ENCODE data around the gene POLE3.
A peak's percentile ranks its signal among the peaks of the same experiment; 100 is the strongest.
"Not testable (repeated sequence)": the region's sequence is repeated elsewhere in the genome, so short reads cannot be mapped to it uniquely, and the experiment has no call there.

POLE3 gene, protein sequence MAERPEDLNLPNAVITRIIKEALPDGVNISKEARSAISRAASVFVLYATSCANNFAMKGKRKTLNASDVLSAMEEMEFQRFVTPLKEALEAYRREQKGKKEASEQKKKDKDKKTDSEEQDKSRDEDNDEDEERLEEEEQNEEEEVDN

DNA sequence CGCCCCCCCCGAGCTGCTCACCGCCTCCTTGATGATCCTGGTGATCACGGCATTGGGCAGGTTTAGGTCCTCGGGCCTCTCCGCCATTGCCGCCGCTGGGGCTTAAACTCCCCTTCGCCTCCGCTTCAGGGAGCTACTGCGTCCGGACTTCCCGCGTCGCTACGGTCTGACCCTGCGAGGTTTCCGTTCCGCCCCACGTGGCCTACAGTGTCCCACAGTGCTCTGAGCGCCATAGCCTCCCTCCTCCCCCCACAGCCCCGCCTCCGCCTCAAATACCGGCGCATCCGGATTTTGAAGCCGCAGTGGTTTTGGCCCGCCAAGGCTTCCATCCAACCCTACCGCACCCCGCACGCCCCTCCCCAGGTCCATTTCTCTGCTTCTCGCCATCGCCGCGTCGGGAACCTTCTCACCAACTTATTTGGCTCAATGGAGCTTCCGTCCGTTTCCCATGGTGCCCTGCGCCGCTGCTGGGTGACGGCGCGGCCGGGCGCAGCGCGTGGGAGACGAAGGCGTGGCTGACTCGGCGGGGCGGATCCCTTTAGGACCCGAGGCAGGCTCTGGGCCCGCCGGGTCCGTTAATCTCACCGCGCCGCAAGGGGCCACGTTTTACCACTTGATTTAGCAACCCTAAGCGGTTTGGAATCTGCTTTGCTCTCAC lies at the start of gene POLE3, which contains the start of gene C9orf43:
Gene POLE3, minus strand, starts transcription at position 469 of the 658 bp plus-strand sequence. Its CDS starts 382 bp downstream, at position 87.
Gene C9orf43, plus strand, starts transcription at position 541 of the 658 bp plus-strand sequence. CDS start 2,747 bp downstream, outside the sequence.
- DNase-seq = peak; percentile 97

DNA sequence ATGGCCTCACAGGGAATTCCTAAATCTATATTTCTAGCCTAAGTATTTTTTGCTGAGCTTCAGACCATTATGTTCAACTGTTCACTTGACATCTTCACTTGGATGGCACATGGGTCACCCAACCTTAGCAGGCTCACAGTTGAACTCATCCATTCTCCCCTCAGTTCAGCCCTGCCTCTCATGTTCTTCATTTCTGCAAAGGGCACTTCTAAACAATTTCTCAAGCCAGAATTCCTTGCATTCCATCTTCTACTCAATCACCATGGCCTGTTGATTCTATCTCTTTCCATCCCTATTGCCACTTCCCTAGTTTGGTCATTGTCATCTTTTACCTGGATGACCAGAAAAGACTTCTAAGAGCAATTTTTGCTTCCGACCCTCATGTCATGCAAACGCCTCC lies 45.8 kb upstream of the POLE3 start:
- DNase-seq = no peak

DNA sequence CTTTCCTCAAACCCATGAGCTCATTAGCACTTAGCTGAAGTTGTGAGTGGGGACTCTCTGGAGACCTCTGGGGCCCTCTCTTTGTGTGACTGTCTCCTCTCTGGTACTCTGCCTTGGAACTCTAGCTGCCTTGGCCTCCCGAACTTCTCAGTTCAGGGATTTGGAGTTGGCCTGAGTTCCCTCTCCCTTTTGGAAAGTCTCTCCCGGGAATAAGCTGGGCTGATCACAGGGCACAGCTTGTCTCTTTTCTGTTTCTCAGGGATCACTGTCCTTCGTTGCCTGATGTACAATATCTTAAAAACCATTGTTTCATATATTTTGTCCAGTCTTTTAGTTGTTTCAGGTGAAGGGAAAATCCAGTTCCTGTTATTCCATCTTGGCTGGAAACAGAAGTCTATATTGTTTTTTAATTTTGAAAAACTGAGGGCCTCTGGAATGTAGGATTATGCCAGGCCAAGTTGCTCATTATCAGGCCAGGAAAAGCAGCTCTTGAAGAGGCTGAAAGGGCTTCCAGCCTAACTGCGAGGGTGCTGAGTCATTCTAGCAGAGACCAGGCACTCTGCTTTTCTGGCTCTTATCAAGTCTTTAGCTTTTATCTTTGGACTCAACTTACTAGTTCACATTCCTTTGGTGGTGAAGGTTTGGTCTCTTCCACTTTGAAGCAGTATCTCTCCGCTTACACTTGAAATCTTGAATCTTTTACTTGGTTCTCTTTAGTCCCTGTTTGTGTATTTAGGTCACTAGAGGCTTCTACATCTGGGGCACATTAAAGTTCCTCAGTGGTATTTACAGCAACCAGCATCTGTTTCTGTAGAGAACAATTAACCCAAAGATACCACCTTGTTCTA lies 44.7 kb upstream of the POLE3 start:
- no peak for DNase-seq

DNA sequence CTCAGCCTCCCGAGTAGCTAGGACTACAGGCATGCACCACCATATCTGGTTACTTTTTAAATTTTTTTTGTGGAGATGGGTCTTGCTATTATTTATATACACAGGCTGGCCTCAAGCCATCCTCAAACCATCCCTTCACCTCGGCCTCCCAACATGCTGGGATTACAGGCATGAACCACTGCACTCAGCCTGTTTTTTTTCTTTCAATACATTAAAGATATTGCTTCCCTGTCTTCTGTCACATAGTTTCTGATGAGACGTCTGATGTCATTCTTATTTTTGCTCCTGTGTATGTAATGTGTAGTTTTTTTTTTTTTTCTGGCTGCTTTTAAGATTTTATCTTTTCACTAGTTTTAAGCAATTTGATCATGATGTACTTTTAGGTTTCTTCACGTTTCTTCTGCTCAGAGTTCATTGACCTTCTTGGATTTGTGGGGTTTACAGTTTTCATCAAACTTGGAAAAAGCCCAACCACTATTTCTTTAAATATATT lies 41.7 kb upstream of the POLE3 start:
- DNase-seq = no peak

DNA sequence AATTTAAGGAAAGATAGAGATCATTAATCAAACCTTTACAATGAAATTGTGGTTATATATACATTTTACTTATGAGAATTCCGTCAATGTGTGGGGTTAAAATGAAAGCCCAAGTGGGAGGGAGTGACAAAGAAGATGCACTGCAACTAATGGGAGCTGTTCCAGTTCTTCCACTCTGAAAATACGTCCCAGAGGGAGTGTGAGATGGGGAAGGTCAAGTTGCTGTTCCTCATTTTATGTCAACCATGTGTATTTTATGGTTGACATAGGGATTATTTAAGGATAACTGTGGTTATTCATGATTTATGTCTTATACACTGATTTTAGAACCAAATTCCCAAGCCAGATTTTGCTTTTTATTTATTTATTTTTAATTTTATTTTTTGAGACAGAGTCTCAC lies 38.9 kb upstream of the POLE3 start:
- no peak for DNase-seq

DNA sequence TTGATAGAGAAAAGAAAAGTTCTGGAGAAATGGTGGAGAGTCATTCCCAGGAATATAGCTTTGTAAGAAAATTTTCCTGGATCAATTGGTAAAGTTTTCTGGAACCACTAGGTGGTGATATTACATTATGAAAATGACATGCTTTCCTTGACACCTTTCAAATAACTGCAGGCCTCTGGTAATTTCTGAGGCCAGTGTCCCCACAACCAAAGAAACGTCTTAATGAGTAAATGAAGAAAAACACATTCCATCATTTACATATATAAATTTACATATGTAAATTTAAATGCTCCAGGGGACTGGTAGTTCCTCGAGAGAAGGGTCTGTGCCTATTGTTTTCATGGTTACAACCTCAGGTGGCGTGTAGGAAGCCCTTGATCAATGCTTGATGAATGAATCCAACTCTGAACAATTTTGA lies 35.9 kb upstream of the POLE3 start:
- DNase-seq = no peak

DNA sequence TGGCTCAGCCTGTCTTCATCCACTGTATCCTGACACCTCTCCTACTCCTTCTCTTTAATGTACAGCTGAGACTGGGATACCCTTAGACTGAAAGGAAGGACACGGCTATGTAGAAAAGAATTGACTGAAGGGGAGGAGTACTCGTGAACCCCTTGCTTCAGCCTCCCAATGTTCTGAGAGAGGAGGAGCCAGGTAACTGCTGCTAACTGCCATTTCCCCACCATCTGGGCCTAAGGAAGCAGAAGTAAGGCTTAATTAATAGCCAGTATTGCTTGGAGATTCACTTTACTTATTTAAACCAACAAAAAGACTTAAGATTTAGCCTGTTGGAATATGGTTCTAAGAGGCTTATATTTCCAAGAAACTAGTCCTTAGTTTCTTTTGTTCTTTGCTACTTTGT lies 34.3 kb upstream of the POLE3 start:
- DNase-seq = no peak

DNA sequence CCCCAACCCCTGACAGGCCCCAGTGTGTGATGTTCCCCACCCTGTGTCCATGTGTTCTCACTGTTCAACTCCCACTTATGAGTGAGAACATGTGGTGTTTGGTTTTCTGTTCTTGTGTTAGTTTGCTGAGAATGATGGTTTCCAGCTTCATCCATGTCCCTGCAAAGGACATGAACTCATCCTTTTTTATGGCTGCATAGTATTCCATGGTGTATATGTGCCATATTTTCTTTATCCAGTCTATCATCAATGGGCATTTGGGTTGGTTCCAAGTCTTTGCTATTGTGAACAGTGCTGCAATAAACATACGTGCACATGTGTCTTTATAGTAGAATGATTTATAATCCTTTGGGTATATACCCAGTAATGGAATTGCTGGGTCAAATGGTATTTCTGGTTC lies 27.2 kb upstream of the POLE3 start:
- not testable (repeated sequence) for DNase-seq

DNA sequence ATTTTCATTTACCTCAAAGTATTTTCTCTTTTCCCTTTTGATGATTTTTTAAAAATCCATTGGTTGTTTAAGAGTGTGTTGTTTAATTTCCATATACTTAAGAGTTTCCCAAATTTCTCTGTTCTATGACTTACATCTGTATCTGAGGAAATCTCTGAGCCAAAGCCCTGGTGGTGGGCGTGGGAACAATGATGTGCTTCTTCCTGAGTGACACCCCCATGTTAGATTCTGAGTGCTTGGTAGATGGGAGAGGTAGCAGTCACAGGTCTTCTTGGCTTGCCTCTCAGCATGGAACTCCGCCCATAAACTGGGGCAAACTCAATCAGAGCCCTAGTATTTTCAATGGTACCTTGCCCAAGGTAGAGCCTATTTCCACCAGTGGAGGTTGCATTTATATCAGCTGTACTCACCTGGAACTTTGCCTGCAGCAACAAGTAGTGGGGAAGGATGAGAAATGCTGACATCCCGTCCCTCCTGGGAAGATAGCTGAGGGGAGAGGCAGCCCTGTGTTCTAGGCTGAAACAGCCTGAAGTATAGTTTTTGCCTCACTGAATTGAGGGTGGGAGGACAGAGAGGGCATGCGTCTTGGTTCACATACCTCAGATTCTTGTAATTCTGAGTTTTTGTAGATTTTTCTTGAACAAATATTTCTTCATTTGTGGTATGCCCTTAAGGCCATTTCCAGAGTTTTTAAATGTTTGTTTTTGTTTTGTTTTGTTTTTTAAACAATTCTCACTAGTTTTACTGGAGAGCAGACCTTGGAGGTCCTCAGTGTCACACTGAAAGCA lies 26.4 kb upstream of the POLE3 start:
- DNase-seq = no peak

DNA sequence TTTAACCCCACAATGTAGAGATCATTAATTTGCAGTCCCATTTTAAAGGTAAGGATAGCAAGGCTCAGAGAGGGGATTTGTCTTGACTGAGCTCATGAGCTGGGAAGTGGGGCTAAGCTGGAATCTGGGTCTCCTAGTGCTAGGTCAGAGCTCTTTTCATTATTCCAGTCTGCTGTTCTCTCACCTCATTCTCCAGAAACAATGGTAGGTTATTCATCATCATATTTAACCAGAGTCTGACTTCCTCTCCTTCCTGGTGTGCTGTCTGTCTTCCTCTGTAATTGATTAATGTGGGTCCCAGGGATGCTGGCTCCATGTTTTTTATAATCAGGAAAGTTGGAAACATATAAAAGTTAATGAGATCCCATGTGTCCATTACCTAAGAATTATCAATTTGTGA lies 20.7 kb upstream of the POLE3 start:
- DNase-seq = no peak

DNA sequence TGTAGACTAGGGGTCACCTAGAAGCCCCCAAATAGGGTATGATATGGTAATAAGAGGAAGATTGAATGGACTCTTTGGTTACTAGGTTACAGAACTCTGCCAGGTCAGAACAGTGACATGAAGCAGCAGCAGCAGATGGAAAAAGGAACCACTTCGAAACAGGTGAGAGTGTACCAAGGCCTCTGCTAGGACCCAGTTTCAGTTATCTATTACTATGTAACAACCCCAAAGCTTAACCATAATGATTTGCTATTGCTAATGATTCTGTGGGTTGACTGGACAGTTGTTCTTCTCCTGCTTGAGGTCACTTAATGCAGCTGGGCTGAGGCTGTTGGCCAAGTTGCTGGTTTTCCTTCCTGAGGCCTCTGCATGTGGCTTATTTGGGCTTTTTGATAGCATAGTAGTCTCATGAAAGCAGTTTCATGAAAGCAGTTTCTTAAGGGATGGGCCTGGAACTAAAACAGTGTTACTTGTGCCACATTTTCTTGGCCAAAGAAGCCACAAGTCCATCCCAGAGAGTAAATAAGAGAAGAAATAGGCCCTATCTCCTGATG lies 17.7 kb upstream of the POLE3 start:
- no peak for DNase-seq

DNA sequence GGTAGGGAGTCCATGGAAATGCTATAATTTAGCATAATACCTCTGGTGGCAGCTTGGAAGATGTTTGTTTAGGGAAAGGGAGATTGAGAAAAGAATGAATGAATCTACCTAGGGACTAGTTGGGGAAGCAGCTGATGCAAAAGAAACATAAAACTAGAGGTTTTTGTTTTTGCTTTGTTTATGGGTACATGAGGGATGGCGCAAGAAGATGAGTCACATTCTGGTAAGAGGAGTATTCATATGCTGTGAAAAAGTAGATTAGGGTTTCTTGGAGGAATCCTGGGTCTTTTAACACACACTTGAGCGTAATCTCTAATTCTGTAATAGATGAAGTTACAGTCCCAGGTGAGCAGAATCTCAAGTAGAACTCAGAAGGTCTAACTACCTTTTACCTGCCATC lies 17.2 kb upstream of the POLE3 start:
- no peak for DNase-seq

DNA sequence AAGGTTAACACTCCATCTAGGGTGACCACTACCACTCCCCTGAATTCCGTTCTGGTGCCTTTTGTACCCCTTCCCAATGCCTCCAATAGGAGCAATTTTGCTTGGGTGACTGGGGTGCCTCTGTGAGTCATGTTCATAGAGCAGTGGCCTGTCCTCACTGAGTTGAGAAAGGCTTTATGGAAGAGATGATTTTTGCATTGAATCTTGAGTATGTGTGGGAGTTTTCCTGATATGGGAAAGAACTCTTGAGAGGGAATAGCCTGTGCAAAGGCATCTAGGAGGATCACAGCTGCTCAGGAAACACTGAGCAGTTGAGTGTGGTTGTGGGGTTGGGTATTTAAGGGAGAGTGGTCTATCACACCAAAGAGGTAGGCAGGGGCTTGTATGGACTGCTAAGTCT lies 16.2 kb upstream of the POLE3 start:
- no peak for DNase-seq

DNA sequence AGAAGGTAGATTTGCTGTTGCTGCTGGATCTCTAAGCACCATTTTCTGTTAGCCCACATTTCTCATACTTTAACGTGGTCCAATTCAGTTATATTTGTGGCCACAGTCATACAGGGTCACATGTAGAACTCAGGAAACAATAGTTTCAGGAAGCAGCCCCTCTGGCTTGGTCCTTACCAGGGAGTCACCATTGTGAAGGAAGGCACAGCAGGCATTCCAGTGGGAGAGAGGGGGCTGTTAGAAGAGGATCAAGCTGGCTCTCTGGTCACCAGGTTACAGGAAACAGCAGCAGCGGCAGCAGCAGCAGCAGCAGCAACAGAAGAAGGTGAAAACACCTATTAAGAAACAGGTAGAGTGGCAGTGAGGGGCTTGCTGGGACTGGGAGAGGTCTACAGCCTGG lies 14.6 kb upstream of the POLE3 start:
- DNase-seq = no peak

DNA sequence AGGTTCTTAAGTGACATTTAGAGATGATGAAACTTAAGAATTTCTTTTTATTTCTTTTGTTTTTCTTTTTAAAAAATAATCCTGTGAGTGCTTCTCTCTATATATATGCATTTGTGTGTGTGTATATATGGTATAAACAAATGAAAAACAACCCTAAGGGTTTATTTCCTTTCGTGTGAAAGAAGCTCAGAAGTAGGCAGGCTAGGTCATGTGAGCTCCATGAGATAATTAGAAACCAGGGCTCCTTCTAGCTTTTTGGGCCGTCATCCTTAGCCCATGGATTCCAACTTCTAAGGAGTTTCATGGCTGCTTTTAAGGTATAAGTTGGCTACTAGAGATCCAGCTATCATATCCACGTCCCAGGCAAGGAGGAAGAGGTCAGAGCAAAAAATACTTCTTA lies 11.3 kb upstream of the POLE3 start:
- no peak for DNase-seq

DNA sequence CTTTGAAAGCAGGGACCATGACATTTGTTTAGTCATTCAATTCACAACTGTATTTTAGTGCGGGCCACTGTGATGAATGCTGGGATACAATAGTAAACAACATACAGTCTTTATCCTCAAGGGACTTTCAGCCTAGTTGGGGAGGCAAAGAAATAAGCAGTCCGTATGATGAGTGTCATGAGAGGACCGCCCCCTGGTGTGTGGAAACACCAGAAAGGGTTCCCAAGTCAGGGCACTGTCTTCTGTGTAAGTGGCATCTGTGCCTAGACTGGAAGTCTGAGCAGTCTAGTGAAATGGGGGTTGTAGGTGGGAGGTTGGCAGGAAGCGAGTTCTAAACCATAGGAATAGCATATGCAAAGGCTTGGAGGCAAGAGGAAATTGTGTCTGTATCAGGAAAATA lies 6.9 kb upstream of the POLE3 start:
- DNase-seq = no peak

DNA sequence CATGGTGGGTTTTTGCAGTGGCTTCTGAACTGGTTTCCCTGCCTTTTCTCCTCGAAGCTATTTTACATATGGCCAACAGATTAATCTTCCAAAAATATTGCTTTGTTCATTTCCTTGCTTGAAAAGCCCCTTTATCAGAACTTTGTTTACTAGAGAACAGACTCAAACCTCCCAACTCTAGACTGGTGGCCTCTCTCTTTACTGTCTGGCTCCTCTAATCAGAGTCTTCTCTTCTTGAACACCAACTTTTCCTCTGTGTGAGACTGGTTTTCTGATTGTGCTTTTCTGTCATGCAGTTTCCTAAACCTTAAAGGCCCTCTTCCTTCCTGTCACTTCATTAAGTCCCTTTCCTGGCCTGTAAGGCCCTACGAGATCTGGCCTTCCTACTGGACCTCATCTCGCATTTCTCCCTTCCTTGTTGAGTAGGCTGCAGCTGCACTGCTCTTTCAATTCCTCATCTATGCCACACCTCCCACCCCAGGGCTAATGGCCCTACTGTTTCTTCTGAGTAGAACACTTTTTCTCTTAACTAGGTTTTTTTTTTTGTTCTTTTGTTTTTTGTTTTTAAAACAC lies 5.8 kb upstream of the POLE3 start:
- no peak for DNase-seq

DNA sequence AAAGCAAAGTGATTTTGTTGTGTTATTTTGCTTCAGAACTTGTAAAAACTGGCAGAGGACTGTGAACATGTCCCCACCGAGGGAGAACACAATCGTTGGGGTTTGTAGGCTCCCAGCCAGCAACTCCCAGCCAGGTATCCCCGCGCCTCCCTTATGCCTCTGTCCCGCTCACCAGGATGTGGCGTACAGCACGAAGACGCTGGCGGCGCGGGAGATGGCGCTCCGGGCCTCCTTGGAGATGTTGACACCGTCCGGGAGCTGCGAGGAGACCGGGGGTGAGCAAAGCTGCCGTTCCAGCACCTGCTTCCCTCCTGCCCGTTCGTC lies 630 bp downstream of the POLE3 start:
- DNase-seq = no peak

DNA sequence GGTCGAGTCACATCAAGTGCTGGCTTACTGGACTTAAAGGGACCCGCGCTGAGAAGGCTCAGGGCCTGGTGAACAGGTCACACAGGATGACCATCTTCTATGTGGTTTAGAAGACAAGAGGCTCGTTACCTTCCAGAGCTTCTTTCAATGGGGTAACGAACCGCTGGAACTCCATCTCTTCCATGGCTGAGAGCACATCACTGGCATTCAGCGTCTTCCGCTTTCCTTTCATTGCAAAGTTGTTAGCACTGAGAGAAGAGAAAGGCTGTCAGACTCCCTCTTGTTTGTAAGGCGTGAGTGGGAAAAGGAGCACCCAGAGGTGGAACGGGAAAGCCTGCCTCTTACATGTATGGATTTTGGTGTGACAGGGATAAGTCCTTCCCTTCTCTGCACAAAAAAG lies 994 bp downstream of the POLE3 start:
- DNase-seq = no peak

DNA sequence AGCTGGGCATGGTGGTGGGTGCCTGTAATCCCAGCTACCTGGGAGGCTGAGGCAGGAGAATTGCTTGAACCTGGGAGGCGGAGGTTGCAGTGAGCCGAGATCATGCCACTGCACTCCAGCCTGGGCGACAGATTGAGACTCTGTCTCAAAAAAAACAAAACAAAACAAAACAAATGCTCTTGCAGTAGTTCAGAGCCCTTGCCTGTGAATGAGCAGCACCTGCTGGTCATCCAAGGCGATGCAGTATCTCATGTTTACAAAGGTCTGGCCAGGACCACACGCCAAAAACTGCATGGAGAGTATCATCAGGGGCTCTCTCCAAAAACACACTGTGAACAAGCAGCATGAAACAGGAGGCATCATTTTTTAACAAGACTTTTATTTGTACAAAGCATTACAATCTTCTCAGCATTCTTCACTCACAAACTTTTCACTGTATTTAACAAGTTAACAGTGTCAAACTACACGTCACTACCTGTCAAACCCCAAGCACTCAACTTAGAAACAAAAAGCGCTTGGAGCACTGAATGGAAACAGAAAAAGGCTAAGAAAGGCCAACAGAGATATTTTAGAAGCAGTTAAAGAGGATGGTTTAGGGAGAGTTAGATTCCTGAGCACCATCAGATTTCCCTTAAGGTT lies 3.5 kb downstream of the POLE3 start:
- peak; percentile 49 for DNase-seq

DNA sequence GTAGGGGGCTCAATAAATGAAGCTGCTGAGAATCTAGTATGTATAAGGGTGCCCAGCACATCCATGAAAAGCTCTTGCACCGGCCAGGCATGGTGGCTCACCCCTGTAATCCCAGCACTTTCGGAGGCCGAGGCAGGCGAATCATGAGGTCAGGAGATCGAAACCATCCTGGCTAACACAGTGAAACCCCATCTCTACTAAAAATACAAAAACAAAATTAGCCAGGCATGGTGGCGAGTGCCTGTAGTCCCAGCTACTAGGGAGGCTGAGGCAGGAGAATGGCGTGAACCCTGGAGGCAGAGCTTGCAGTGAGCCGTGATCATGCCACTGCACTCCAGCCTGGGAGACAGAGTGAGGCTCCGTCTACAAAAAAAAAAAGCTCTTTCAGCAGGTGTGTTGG lies 4.1 kb downstream of the POLE3 start:
- not testable (repeated sequence) for DNase-seq

DNA sequence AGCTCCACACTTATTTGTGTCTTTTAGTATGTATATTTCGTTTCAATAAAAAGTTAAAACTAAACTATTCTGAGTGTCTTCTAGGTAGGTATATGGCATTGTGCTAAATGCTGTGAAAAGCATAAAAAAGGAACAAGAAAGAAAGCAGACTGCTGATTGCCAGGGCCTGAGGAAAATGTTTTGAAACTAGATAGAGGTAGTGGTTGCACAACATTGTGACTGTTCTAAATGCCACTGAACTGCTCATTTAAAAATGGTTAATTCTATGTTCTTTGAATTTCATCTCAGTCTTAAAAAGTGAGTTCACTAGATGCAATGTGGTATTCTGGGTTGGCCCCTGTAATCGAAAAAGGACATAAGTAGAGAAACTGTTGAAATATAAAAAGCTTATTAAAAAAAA lies 6.8 kb downstream of the POLE3 start:
- DNase-seq = no peak

All from stimulated activated CD4-positive, alpha-beta T cell treated with anti-CD3 and anti-CD28 coated beads, Interleukin-4, amount 100 ng/mL, for 1 hour (primary cell).